H9 (cell line): ENCODE measurements around the gene GLCCI1. TPM values are rescaled to one million over a fixed set of nuclear protein-coding genes. Genes with fewer than 3 reads are reported as not detected.

ENCODE experiments used
- DNase-seq: peaks from one replicate; pipeline ENCODE4 v3.0.0-alpha.2; 2017
- H2AFZ ChIP-seq: one replicate; pipeline ENCODE4 v1.6.1; 2013; ENCODE audit warnings: mild to moderate bottlenecking, low read length, control low read depth, moderate library complexity
- H2AK5ac ChIP-seq: 2 replicates; pipeline ENCODE4 v1.6.1; 2013; ENCODE audit warnings: low read length, control low read depth, mixed read lengths; ENCODE audit not compliant: insufficient read length
- H2BK120ac ChIP-seq: one replicate; pipeline ENCODE4 v1.6.1; 2013; ENCODE audit warnings: low read depth, mild to moderate bottlenecking, low read length, control low read depth, inconsistent platforms; ENCODE audit not compliant: poor library complexity, severe bottlenecking
- H2BK12ac ChIP-seq: 2 replicates; pipeline ENCODE4 v1.6.1; 2013; ENCODE audit warnings: low read length, control low read depth, mixed read lengths, low read depth; ENCODE audit not compliant: insufficient read length
- H2BK15ac ChIP-seq: 2 replicates; pipeline ENCODE4 v1.6.1; 2013; ENCODE audit warnings: low read depth, low read length, control low read depth
- H2BK20ac ChIP-seq: one replicate; pipeline ENCODE4 v1.6.1; 2013; ENCODE audit warnings: low read depth, mild to moderate bottlenecking, low read length, control low read depth, inconsistent platforms; ENCODE audit not compliant: poor library complexity, severe bottlenecking
- H2BK5ac ChIP-seq: 2 replicates; pipeline ENCODE4 v1.6.1; 2013; ENCODE audit warnings: low read length, control low read depth, mixed read lengths; ENCODE audit not compliant: insufficient read length
- H3K14ac ChIP-seq: 2 replicates; pipeline ENCODE4 v1.6.1; 2013; ENCODE audit warnings: low read length, control low read depth; ENCODE audit not compliant: insufficient read depth
- H3K18ac ChIP-seq: 2 replicates; pipeline ENCODE4 v1.6.1; 2013; ENCODE audit warnings: low read depth, mild to moderate bottlenecking, mixed read lengths, low read length, control low read depth; ENCODE audit not compliant: insufficient read length
- H3K23ac ChIP-seq: 2 replicates; pipeline ENCODE4 v1.6.1; 2013; ENCODE audit warnings: low read length, control low read depth, mixed read lengths, low read depth; ENCODE audit not compliant: insufficient read length
- H3K23me2 ChIP-seq: 2 replicates; pipeline ENCODE4 v1.6.1; 2013; ENCODE audit warnings: low read depth, mild to moderate bottlenecking, mixed read lengths, low read length, control low read depth; ENCODE audit not compliant: insufficient read length, poor library complexity, severe bottlenecking
- H3K27ac ChIP-seq: 2 replicates; pipeline ENCODE4 v1.5.1; 2013; ENCODE audit warnings: low read length, control low read depth, mixed read lengths, low read depth; ENCODE audit not compliant: insufficient read length
- H3K27me3 ChIP-seq: 2 replicates; pipeline ENCODE4 v1.6.1; 2013; ENCODE audit warnings: low read length, control low read depth, inconsistent platforms; ENCODE audit not compliant: insufficient read depth
- H3K4ac ChIP-seq: 2 replicates; pipeline ENCODE4 v1.6.1; 2013; ENCODE audit warnings: low read depth, mild to moderate bottlenecking, control low read depth, inconsistent platforms, low read length, moderate library complexity
- H3K4me1 ChIP-seq: 2 replicates; pipeline ENCODE4 v1.6.1; 2013; ENCODE audit warnings: low read length, control low read depth, inconsistent platforms; ENCODE audit not compliant: insufficient read depth
- H3K4me2 ChIP-seq: 2 replicates; pipeline ENCODE4 v1.6.1; 2013; ENCODE audit warnings: low read length, control low read depth, mixed read lengths; ENCODE audit not compliant: insufficient read length, insufficient read depth
- H3K56ac ChIP-seq: 2 replicates; pipeline ENCODE4 v1.6.1; 2013; ENCODE audit warnings: low read depth, mild to moderate bottlenecking, mixed read lengths, low read length, control low read depth; ENCODE audit not compliant: insufficient read length
- H3K79me1 ChIP-seq: 2 replicates; pipeline ENCODE4 v1.6.1; 2013; ENCODE audit warnings: low read depth, mild to moderate bottlenecking, moderate library complexity, low read length, control low read depth, inconsistent platforms; ENCODE audit not compliant: insufficient read depth, poor library complexity, severe bottlenecking
- H3K79me2 ChIP-seq: 2 replicates; pipeline ENCODE4 v1.6.1; 2013; ENCODE audit warnings: low read length, control low read depth, inconsistent platforms; ENCODE audit not compliant: insufficient read depth
- H3K9ac ChIP-seq: 2 replicates; pipeline ENCODE4 v1.6.1; 2013; ENCODE audit warnings: low read length, control low read depth, mixed read lengths; ENCODE audit not compliant: insufficient read length; ENCODE audit errors: extremely low read depth
- H3K9me3 ChIP-seq: one replicate; pipeline ENCODE4 v1.6.1; 2013; ENCODE audit warnings: low read depth, low read length, inconsistent platforms; ENCODE audit not compliant: control insufficient read depth
- H3T11ph ChIP-seq: one replicate; pipeline ENCODE4 v1.6.1; 2013; ENCODE audit warnings: mild to moderate bottlenecking, low read length, control low read depth, inconsistent platforms
- H4K20me1 ChIP-seq: one replicate; pipeline ENCODE4 v1.6.1; 2013; ENCODE audit not compliant: control insufficient read depth, insufficient read length, insufficient read depth
- H4K5ac ChIP-seq: 2 replicates; pipeline ENCODE4 v1.6.1; 2013; ENCODE audit warnings: low read depth, mild to moderate bottlenecking, mixed read lengths, low read length, control low read depth; ENCODE audit not compliant: insufficient read length
- H4K8ac ChIP-seq: replicated peaks from 2 replicates; pipeline ENCODE4 v1.6.1; 2013; ENCODE audit warnings: low read length, control low read depth, mixed read lengths, low read depth; ENCODE audit not compliant: insufficient read length
- H4K91ac ChIP-seq: 2 replicates; pipeline ENCODE4 v1.6.1; 2013; ENCODE audit warnings: low read depth, mild to moderate bottlenecking, moderate library complexity, mixed read lengths, low read length, control low read depth; ENCODE audit not compliant: insufficient read length
- H3K27ac Mint-ChIP-seq, 3 experiments: 2 replicates in 2 of 3; 3 replicates in 1 of 3; pipeline ENCODE4 v1.8.0; 2020 to 2021; ENCODE audit warnings: mixed read lengths in 3 of 3, mild to moderate bottlenecking in 1 of 3, moderate library complexity in 1 of 3
- H3K27me3 Mint-ChIP-seq: 2 replicates; pipeline ENCODE4 v1.8.0; 2021; ENCODE audit warnings: low read depth, mild to moderate bottlenecking, moderate library complexity, mixed read lengths
- H3K36me3 Mint-ChIP-seq, 3 experiments: 2 replicates in 2 of 3; 3 replicates in 1 of 3; pipeline ENCODE4 v1.8.0; 2020 to 2021; ENCODE audit warnings: low read depth in 3 of 3, mixed read lengths in 3 of 3; ENCODE audit not compliant: insufficient read depth in 1 of 3
- H3K4me1 Mint-ChIP-seq, 2 experiments: 2 replicates each; pipeline ENCODE4 v1.8.0; 2020; ENCODE audit warnings: mixed read lengths in 2 of 2
- H3K4me3 Mint-ChIP-seq, 2 experiments: 2 replicates in 1 of 2; 3 replicates in 1 of 2; pipeline ENCODE4 v1.8.0; 2020 to 2021; ENCODE audit warnings: mild to moderate bottlenecking in 2 of 2, mixed read lengths in 2 of 2, moderate library complexity in 1 of 2
- H3K9me3 Mint-ChIP-seq, 2 experiments: 2 replicates in 1 of 2; 3 replicates in 1 of 2; pipeline ENCODE4 v1.8.0; 2020; ENCODE audit warnings: mild to moderate bottlenecking in 2 of 2, mixed read lengths in 2 of 2, moderate library complexity in 1 of 2
- CTCF ChIP-seq: fragments of 200-600 bp; sonication (generic); conservative IDR thresholded peaks from 3 replicates; pipeline ENCODE4 v1.8.0; 2021; ENCODE audit warnings: antibody characterized with exemption, mild to moderate bottlenecking
- WGBS: extraction: QIAGEN DNeasy Blood & Tissue Kit; methylation state at CpG from one replicate; pipeline ENCODE4 v1.1.7; 2013; ENCODE audit warnings: missing lambda C conversion rate, low lambda C conversion rate, mixed read lengths; ENCODE audit not compliant: insufficient read length; ENCODE audit errors: extremely low coverage; 5-methylcytosine and 5-hydroxymethylcytosine counted together
- total RNA-seq: library from RNA; stranded (reverse); gene quantifications from 2 replicates; pipeline ENCODE4 v1.2.1, GENCODE V29; 2021

Gene GLCCI1
- total RNA-seq, 1 experiment from 2014 or later = 19.1 TPM

- no peak overlapping the region for H4K91ac ChIP-seq
- no peak overlapping the region for H2AK5ac ChIP-seq
- no peak for TF ChIP-seq CTCF
- no peak overlapping the region for H3K4me2 ChIP-seq
- no peak for DNase-seq
- peaks cover 0 to 6% (median 3%) of the 10 kb centered on the region in 3 experiments; a peak in 3 of 7 replicates for H3K36me3 Mint-ChIP-seq
- H3K79me1 ChIP-seq = no peaks in the 10 kb centered on the region
- no peak overlapping the region for H2BK15ac ChIP-seq
- H4K20me1 ChIP-seq = no peaks in the 10 kb centered on the region
- H3K27ac ChIP-seq = no peak overlapping the region
- no peak overlapping the region for H3K23ac ChIP-seq
- no peaks in the 10 kb centered on the region for H3K79me2 ChIP-seq
- no peak overlapping the region for H3K56ac ChIP-seq
- no peaks in the 10 kb centered on the region for H3K4me1 ChIP-seq
- H4K5ac ChIP-seq = no peak overlapping the region
- no peak overlapping the region for H3K4me3 Mint-ChIP-seq
- no peaks in the 10 kb centered on the region for H3K27me3 ChIP-seq
- WGBS = no CpG with 5 or more reads among the region's 5 CpGs
- H2BK120ac ChIP-seq = no peak overlapping the region
- H2BK12ac ChIP-seq = no peak overlapping the region
- H2AFZ ChIP-seq = no peak overlapping the region
- H4K8ac ChIP-seq = no peak overlapping the region
- H2BK5ac ChIP-seq = no peak overlapping the region
- no peaks in the 10 kb centered on the region for H3K9me3 ChIP-seq
- H3K27me3 Mint-ChIP-seq = no peaks in the 10 kb centered on the region
- H2BK20ac ChIP-seq = no peak overlapping the region
- H3K4me1 Mint-ChIP-seq = no peaks in the 10 kb centered on the region; a peak in 1 of 4 replicates
- H3K9me3 Mint-ChIP-seq = no peaks in the 10 kb centered on the region; a peak in 1 of 5 replicates
- H3K4ac ChIP-seq = no peak overlapping the region
- no peak overlapping the region for H3K9ac ChIP-seq
- H3T11ph ChIP-seq = no peak overlapping the region
- H3K23me2 ChIP-seq = no peaks in the 10 kb centered on the region
- H3K27ac Mint-ChIP-seq = no peak overlapping the region; a peak in 1 of 7 replicates
- H3K14ac ChIP-seq = no peak overlapping the region
- no peak overlapping the region for H3K18ac ChIP-seq
Measured at GRCh38 chr7:8131694-8132605, 163.4 kb downstream of the GLCCI1 start.
